ENCODE measurements around the gene ARHGEF3. TPM values are rescaled to one million over a fixed set of nuclear protein-coding genes. Genes with fewer than 3 reads are reported as not detected.
"Not testable (repeated sequence)": the region's sequence is repeated elsewhere in the genome, so short reads cannot be mapped to it uniquely, and the experiment has no call there.

ARHGEF3 gene
- total RNA-seq, 2 experiments from 2014 or later = 63.0 to 66.5 TPM

DNA sequence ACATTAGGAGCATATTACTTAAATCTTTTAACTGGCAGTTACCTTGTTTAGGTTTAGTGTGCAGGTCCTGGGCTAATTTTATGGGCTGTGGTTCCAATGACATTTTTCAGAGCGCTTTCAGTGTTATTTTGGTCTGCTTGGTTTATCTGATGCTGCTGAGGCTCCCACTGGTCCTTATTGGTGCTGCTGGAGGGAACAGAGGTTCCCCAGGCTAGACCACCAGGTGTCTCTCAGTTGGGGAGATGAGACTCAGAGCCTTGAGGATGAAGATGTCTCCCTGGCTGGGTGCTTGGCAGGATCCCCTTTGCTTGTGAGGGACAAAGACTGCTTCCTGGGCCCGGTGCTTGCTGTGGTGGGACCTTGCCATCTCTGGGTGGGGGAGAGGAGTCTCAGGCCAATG, 90.4 kb downstream of the ARHGEF3 start:
- ATAC-seq (peak; percentile 27), DNase-seq (no peak)
- peaks cover 5% of the 10 kb centered on the region for H3K4me1 Mint-ChIP-seq (ENCODE audit: low read depth)
- H3K4me3 Mint-ChIP-seq = no peak overlapping the region
- TF ChIP-seq CTCF (IDR thresholded peaks at IDR 0.05) = no peak
- ChIA-PET POLR2A (interaction anchor here (1.4 kb wide), 1 partner anchor 71 kb away, joined by 3 read pairs; no protein-coding TSS in a partner anchor), CTCF (no interaction called here)
- no peak overlapping the region for H3K27ac Mint-ChIP-seq
- intact Hi-C loops (cut with micrococcal nuclease) = no loop called here
- H3K27me3 Mint-ChIP-seq = no peaks in the 10 kb centered on the region
- no peaks in the 10 kb centered on the region for H3K36me3 Mint-ChIP-seq (ENCODE audit: low read depth)
- H3K9me3 Mint-ChIP-seq = peaks cover 3% of the 10 kb centered on the region

GRCh38 chr3:56707412-56707811, 94.3 kb downstream of the ARHGEF3 start:
- intact Hi-C loops (cut with micrococcal nuclease) = loop anchor here (10.0 kb wide), 1 partner anchor 207 kb away; no protein-coding TSS in a partner anchor
- ATAC-seq; H3K4me3 Mint-ChIP-seq; H3K36me3 Mint-ChIP-seq (ENCODE audit: low read depth); H3K27ac Mint-ChIP-seq; H3K27me3 Mint-ChIP-seq; H3K9me3 Mint-ChIP-seq: not testable (repeated sequence)
- ChIA-PET POLR2A (interaction anchor here (0.6 to 0.9 kb wide), 2 partner anchors 10 to 244 kb away, joined by 3 read pairs; no protein-coding TSS in a partner anchor), CTCF (interaction anchor here (1.3 to 3.3 kb wide), 4 partner anchors 83 to 281 kb away, joined by 4 to 22 read pairs (median 11); partner anchors contain the start of gene ARHGEF3)
- peak; percentile 41 for DNase-seq
- H3K4me1 Mint-ChIP-seq (ENCODE audit: low read depth) = peaks cover 21% of the 10 kb centered on the region

GRCh38 chr3:56706629-56707028, 95.1 kb downstream of the ARHGEF3 start:
- ChIA-PET CTCF (interaction anchor here (0.9 to 7.7 kb wide), 3 partner anchors 16 to 281 kb away, joined by 3 to 242 read pairs (median 203); partner anchors contain the start of gene ARHGEF3), POLR2A (no interaction called here)
- Mint-ChIP-seq H3K27ac (no peak overlapping the region), H3K36me3 (ENCODE audit: low read depth) (peaks cover 1% of the 10 kb centered on the region), H3K4me3 (no peak overlapping the region), H3K9me3 (no peaks in the 10 kb centered on the region), H3K27me3 (no peaks in the 10 kb centered on the region), H3K4me1 (ENCODE audit: low read depth) (peaks cover 21% of the 10 kb centered on the region)
- no peak for DNase-seq
- ATAC-seq = no peak
- TF ChIP-seq CTCF (IDR thresholded peaks at IDR 0.05) = no peak
- intact Hi-C loops (cut with micrococcal nuclease) = loop anchor here (10.0 kb wide), 1 partner anchor 208 kb away; no protein-coding TSS in a partner anchor

DNA sequence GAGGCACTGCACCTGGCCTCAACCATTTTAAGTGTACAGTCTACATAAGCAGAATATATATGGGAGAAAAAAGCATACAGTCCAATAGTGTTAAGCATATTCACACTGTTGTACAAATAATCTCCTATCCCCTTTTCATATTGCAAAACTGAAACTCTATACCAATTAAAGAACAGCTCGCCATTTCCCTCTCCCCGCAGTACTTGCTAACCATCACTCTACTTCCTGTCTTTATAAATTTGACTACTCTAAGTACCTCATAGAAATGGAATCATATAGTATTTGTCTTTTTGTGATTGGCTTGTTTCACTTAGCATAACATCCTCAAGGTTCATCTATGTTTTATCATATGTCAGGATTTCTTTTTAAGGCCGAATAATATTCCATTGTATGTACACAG, 97.0 kb downstream of the ARHGEF3 start:
- H3K36me3 Mint-ChIP-seq (ENCODE audit: low read depth) = peaks cover 1% of the 10 kb centered on the region
- H3K4me1 Mint-ChIP-seq (ENCODE audit: low read depth) = peaks cover 22% of the 10 kb centered on the region
- DNase-seq (peak; percentile 30), ATAC-seq (peak; percentile 70)
- no peaks in the 10 kb centered on the region for H3K27me3 Mint-ChIP-seq
- peak overlapping the region; percentile 1 for H3K4me3 Mint-ChIP-seq
- intact Hi-C loops (cut with micrococcal nuclease) = loop anchor here (10.0 kb wide), 1 partner anchor 210 kb away; no protein-coding TSS in a partner anchor
- ChIA-PET POLR2A (interaction anchor here (0.6 to 2.8 kb wide), 6 partner anchors 9 to 121 kb away, joined by 3 to 23 read pairs (median 4); partner anchors contain the start of gene ARHGEF3), CTCF (interaction anchor here (0.8 to 7.7 kb wide), 19 partner anchors 9 to 291 kb away, joined by 3 to 242 read pairs (median 5); partner anchors contain the start of gene ARHGEF3)
- peak overlapping the region; percentile 68 for H3K27ac Mint-ChIP-seq
- H3K9me3 Mint-ChIP-seq = no peaks in the 10 kb centered on the region
- no peak for TF ChIP-seq CTCF (IDR thresholded peaks at IDR 0.05)

- intact Hi-C loops (cut with micrococcal nuclease) = loop anchor here (2.0 to 10.0 kb wide), 3 partner anchors 96 to 286 kb away; no protein-coding TSS in a partner anchor
- DNase-seq (peak; percentile 68), ATAC-seq (peak; percentile 65)
- POLR2A ChIA-PET = interaction anchor here (0.6 to 1.7 kb wide), 3 partner anchors 84 to 286 kb away, joined by 3 to 4 read pairs (median 3); no protein-coding TSS in a partner anchor
- Mint-ChIP-seq H3K36me3 (ENCODE audit: low read depth) (peaks cover 1% of the 10 kb centered on the region), H3K4me3 (no peak overlapping the region), H3K4me1 (ENCODE audit: low read depth) (peaks cover 22% of the 10 kb centered on the region), H3K9me3 (no peaks in the 10 kb centered on the region), H3K27ac (no peak overlapping the region), H3K27me3 (no peaks in the 10 kb centered on the region)
- TF ChIP-seq CTCF (IDR thresholded peaks at IDR 0.05) = peak; percentile 96
- CTCF ChIA-PET = interaction anchor here (0.6 to 7.7 kb wide), 31 partner anchors 10 to 366 kb away, joined by 3 to 242 read pairs (median 4); partner anchors contain the start of gene ARHGEF3
Observed at GRCh38 chr3:56702490-56703315, 99.0 kb downstream of the ARHGEF3 start.

Data from activated CD8-positive, alpha-beta T cell treated with anti-CD3 and anti-CD28 coated beads for 36 hours (primary cell).